Measurements from ENCODE around the gene ERCC6L2.

GRCh38 chr9:95901506-95901905 lies 26.0 kb downstream of the ERCC6L2 start:
- no peak for TF ChIP-seq TAF1 (IDR thresholded peaks at IDR 0.05; ENCODE audit: borderline replicate concordance, low read depth, low read length)
- TF ChIP-seq POLR2A (IDR thresholded peaks at IDR 0.05; ENCODE audit: low read depth, low read length): no peak
- no peak for TF ChIP-seq POLR2AphosphoS5 (IDR thresholded peaks at IDR 0.05; ENCODE audit: low read depth, low read length)
